Parathyroid adenoma (tissue), 2 donors: ENCODE results near the gene WDR55.
"Not testable (repeated sequence)": the region's sequence is repeated elsewhere in the genome, so short reads cannot be mapped to it uniquely, and the experiment has no call there.

Source experiments
- H2AFZ ChIP-seq: fragments of 300-600 bp; sonication (generic); one replicate; pipeline ENCODE4 v1.7.0; 2017; ENCODE audit warnings: antibody characterized with exemption, mild to moderate bottlenecking
- H3K27ac ChIP-seq: fragments of 300-600 bp; sonication (generic); one replicate; pipeline ENCODE4 v1.7.0; 2017
- H3K27me3 ChIP-seq: fragments of 300-600 bp; sonication (generic); one replicate; pipeline ENCODE4 v1.7.0; 2017; ENCODE audit warnings: low read length; ENCODE audit not compliant: control insufficient read depth, insufficient read depth
- H3K36me3 ChIP-seq: fragments of 300-600 bp; sonication (generic); one replicate; pipeline ENCODE4 v1.7.0; 2017; ENCODE audit warnings: low read length; ENCODE audit not compliant: control insufficient read depth, insufficient read depth
- H3K4me1 ChIP-seq: fragments of 300-600 bp; sonication (generic); one replicate; pipeline ENCODE4 v1.7.0; 2017; ENCODE audit warnings: control low read depth
- H3K4me2 ChIP-seq: fragments of 300-600 bp; sonication (generic); one replicate; pipeline ENCODE4 v1.7.0; 2017; ENCODE audit warnings: low read length
- H3K4me3 ChIP-seq: fragments of 300-600 bp; sonication (generic); one replicate; pipeline ENCODE4 v1.7.0; 2017; ENCODE audit warnings: low read depth, low read length
- H3K79me2 ChIP-seq: fragments of 300-600 bp; sonication (generic); one replicate; pipeline ENCODE4 v1.7.0; 2017; ENCODE audit warnings: control low read depth
- H3K9ac ChIP-seq: fragments of 300-600 bp; sonication (generic); one replicate; pipeline ENCODE4 v1.7.0; 2017; ENCODE audit warnings: mild to moderate bottlenecking
- H3K9me3 ChIP-seq: fragments of 300-600 bp; sonication (generic); one replicate; pipeline ENCODE4 v1.7.0; 2017; ENCODE audit warnings: low read length; ENCODE audit not compliant: control insufficient read depth
- CTCF ChIP-seq: fragments of 300-600 bp; sonication (generic); IDR thresholded peaks from one replicate; pipeline ENCODE4 v1.7.0; 2017; ENCODE audit warnings: antibody characterized with exemption, mild to moderate bottlenecking
- donor health status: primary hyperparathyroidism.

Gene WDR55

GRCh38 chr5:140710899-140711552 is 46.3 kb downstream of the WDR55 start:
- Histone ChIP-seq H3K9ac (no peak overlapping the region), H3K79me2 (no peaks in the 10 kb centered on the region), H3K27me3 (no peaks in the 10 kb centered on the region), H3K4me3 (peak overlapping the region; percentile 77), H3K9me3 (no peaks in the 10 kb centered on the region), H3K4me2 (peak overlapping the region; percentile 85), H3K27ac (peak overlapping the region; percentile 59), H3K4me1 (no peaks in the 10 kb centered on the region), H2AFZ (peak overlapping the region; percentile 73), H3K36me3 (no peaks in the 10 kb centered on the region)
- TF ChIP-seq CTCF, result no peak

- Histone ChIP-seq H3K9ac (no peak overlapping the region), H3K4me3 (peak overlapping the region; percentile 77), H3K4me2 (peak overlapping the region; percentile 85), H3K4me1 (no peaks in the 10 kb centered on the region), H2AFZ (no peak overlapping the region), H3K27ac (no peak overlapping the region), H3K27me3 (no peaks in the 10 kb centered on the region), H3K79me2 (no peaks in the 10 kb centered on the region), H3K36me3 (no peaks in the 10 kb centered on the region), H3K9me3 (no peaks in the 10 kb centered on the region)
- TF ChIP-seq CTCF, result no peak
Measured at GRCh38 chr5:140711794-140712193, 47.1 kb downstream of the WDR55 start.

- Histone ChIP-seq H3K27me3 (no peaks in the 10 kb centered on the region), H3K9ac (no peak overlapping the region), H2AFZ (no peak overlapping the region), H3K4me1 (no peaks in the 10 kb centered on the region), H3K4me2 (no peak overlapping the region), H3K9me3 (no peaks in the 10 kb centered on the region), H3K36me3 (no peaks in the 10 kb centered on the region), H3K79me2 (no peaks in the 10 kb centered on the region), H3K4me3 (no peak overlapping the region), H3K27ac (no peak overlapping the region)
- TF ChIP-seq CTCF, result no peak
Measured at GRCh38 chr5:140713562-140714094, 48.9 kb downstream of the WDR55 start.

GRCh38 chr5:140716238-140716637 is 51.5 kb downstream of the WDR55 start:
- H3K4me3 ChIP-seq, H3K9ac ChIP-seq, H3K36me3 ChIP-seq, H3K27ac ChIP-seq, H3K4me1 ChIP-seq, H3K9me3 ChIP-seq, H3K79me2 ChIP-seq, H3K4me2 ChIP-seq, H3K27me3 ChIP-seq, H2AFZ ChIP-seq: not testable (repeated sequence)

GRCh38 chr5:140718266-140718592 is 53.5 kb downstream of the WDR55 start:
- Histone ChIP-seq H3K4me3 (no peak overlapping the region), H3K27me3 (no peaks in the 10 kb centered on the region), H3K27ac (no peak overlapping the region), H3K9ac (no peak overlapping the region), H3K79me2 (no peaks in the 10 kb centered on the region), H3K9me3 (no peaks in the 10 kb centered on the region), H3K4me2 (no peak overlapping the region), H2AFZ (no peak overlapping the region), H3K36me3 (no peaks in the 10 kb centered on the region), H3K4me1 (no peaks in the 10 kb centered on the region)
- no peak for TF ChIP-seq CTCF

- not testable (repeated sequence) for H3K4me2 ChIP-seq, H3K27me3 ChIP-seq, H3K36me3 ChIP-seq
Measured at GRCh38 chr5:140720738-140721137, 56.0 kb downstream of the WDR55 start.

GRCh38 chr5:140721395-140721794 is 56.7 kb downstream of the WDR55 start:
- H3K4me3 ChIP-seq, H3K79me2 ChIP-seq: not testable (repeated sequence)

More at GRCh38 chr5:140720738-140721137, 56.0 kb downstream of the WDR55 start:
- H3K9me3 ChIP-seq, H3K4me3 ChIP-seq, H3K79me2 ChIP-seq, H3K9ac ChIP-seq, H3K27ac ChIP-seq, H2AFZ ChIP-seq, H3K4me1 ChIP-seq: not testable (repeated sequence)

More at GRCh38 chr5:140721395-140721794, 56.7 kb downstream of the WDR55 start:
- not testable (repeated sequence) for H3K4me1 ChIP-seq, H3K9ac ChIP-seq, H3K9me3 ChIP-seq, H2AFZ ChIP-seq, H3K36me3 ChIP-seq, H3K27me3 ChIP-seq, H3K27ac ChIP-seq, H3K4me2 ChIP-seq
